ENCODE measurements around the gene EFNA5. TPM values are rescaled to one million over a fixed set of nuclear protein-coding genes. Genes with fewer than 3 reads are reported as not detected.

The EFNA5 gene
- total and polyA plus RNA-seq, 2 of the 8 experiments (the other 6 are each of a cell fraction or from before 2014, with no cell fraction given) = 9.6 to 21.8 TPM

GRCh38 chr5:107501965-107502675 lies 168.6 kb downstream of the EFNA5 start (continued):
- TF ChIP-seq HDAC2 (IDR thresholded peaks at IDR 0.05; ENCODE audit: borderline replicate concordance in 1 of 2, low read depth in 2 of 2, low read length in 2 of 2) = no peak
- TF ChIP-seq GABPA (IDR thresholded peaks at IDR 0.05; ENCODE audit: borderline replicate concordance, insufficient read depth, low read length) = no peak
- TF ChIP-seq RNF2 (IDR thresholded peaks at IDR 0.05; ENCODE audit: borderline replicate concordance, low read depth, low read length, missing control alignments, poor library complexity, severe bottlenecking) = no peak
- TF ChIP-seq TAF7 (optimal IDR thresholded peaks at IDR 0.05; ENCODE audit: borderline replicate concordance, low read depth, low read length) = no peak
- no peak for TF ChIP-seq KDM5A (IDR thresholded peaks at IDR 0.05; ENCODE audit: low read length)
- TF ChIP-seq E2F6 (IDR thresholded peaks at IDR 0.05) = no peak

Measured in H1 (cell line).